ENCODE measurements around the gene DTD1.

DNA sequence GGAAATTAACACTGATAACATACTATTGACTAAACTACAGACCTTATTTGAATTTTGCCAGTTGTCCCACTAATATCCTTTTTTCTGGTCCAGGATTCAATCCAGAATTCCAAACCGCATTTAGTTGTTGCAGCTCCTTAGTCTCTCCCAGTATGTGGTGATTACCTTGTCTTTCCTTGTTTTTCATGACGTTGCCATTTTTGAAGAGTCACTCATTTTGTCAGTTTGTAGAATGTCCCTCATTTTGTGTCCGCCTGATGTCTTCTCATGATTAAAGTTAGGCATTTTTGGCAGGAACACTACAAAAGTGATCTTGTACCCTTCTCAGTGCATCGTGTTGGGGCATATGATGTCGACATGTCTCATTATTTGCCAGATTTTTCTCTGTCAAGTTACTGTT is 33.1 kb downstream of the DTD1 start:
- TF ChIP-seq POLR2A (IDR thresholded peaks at IDR 0.05) = no peak
- TF ChIP-seq, protein P1, sequence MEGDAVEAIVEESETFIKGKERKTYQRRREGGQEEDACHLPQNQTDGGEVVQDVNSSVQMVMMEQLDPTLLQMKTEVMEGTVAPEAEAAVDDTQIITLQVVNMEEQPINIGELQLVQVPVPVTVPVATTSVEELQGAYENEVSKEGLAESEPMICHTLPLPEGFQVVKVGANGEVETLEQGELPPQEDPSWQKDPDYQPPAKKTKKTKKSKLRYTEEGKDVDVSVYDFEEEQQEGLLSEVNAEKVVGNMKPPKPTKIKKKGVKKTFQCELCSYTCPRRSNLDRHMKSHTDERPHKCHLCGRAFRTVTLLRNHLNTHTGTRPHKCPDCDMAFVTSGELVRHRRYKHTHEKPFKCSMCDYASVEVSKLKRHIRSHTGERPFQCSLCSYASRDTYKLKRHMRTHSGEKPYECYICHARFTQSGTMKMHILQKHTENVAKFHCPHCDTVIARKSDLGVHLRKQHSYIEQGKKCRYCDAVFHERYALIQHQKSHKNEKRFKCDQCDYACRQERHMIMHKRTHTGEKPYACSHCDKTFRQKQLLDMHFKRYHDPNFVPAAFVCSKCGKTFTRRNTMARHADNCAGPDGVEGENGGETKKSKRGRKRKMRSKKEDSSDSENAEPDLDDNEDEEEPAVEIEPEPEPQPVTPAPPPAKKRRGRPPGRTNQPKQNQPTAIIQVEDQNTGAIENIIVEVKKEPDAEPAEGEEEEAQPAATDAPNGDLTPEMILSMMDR (IDR thresholded peaks at IDR 0.05) = no peak

Data from esophagus squamous epithelium (tissue), 4 donors.